Stimulated activated CD8-positive, alpha-beta memory T cell treated with anti-CD3 and anti-CD28 coated beads, Interleukin-2, amount 100 ng/mL, for 1 hour (primary cell): ENCODE data around the gene DNPH1.

ENCODE experiments used
- DNase-seq, 2 donors: peaks; one replicate each; pipeline ENCODE4 v3.0.0-alpha.2; 2020; ENCODE audit warnings: low read depth in 2 of 2

The DNPH1 gene

GRCh38 chr6:43263314-43264178 lies 34.3 kb upstream of the DNPH1 start:
- DNase-seq, result peak; percentile 48 to 61

GRCh38 chr6:43262780-43263313 lies 33.6 kb upstream of the DNPH1 start:
- no peak for DNase-seq

- DNase-seq, result no peak
Observed at GRCh38 chr6:43262000-43262779, 32.9 kb upstream of the DNPH1 start.

- no peak for DNase-seq
Observed at GRCh38 chr6:43261198-43261597, 31.9 kb upstream of the DNPH1 start.

- DNase-seq, result no peak
Observed at GRCh38 chr6:43260791-43261190, 31.5 kb upstream of the DNPH1 start.

GRCh38 chr6:43258807-43259686 lies 29.8 kb upstream of the DNPH1 start:
- no peak for DNase-seq

GRCh38 chr6:43258180-43258579 lies 28.9 kb upstream of the DNPH1 start:
- DNase-seq, result no peak

GRCh38 chr6:43257367-43258145 lies 28.3 kb upstream of the DNPH1 start:
- DNase-seq, result no peak

- DNase-seq, result no peak
Observed at GRCh38 chr6:43256670-43257366, 27.5 kb upstream of the DNPH1 start.

GRCh38 chr6:43255408-43256054 lies 26.2 kb upstream of the DNPH1 start:
- DNase-seq, result no peak

GRCh38 chr6:43254846-43255245 lies 25.6 kb upstream of the DNPH1 start:
- DNase-seq, result no peak

GRCh38 chr6:43254138-43254817 lies 25.0 kb upstream of the DNPH1 start:
- DNase-seq, result no peak

GRCh38 chr6:43253401-43253800 lies 24.1 kb upstream of the DNPH1 start:
- no peak for DNase-seq

- no peak for DNase-seq
Observed at GRCh38 chr6:43250992-43251373, 21.7 kb upstream of the DNPH1 start.

GRCh38 chr6:43248791-43249190 lies 19.5 kb upstream of the DNPH1 start:
- DNase-seq, result no peak

GRCh38 chr6:43248101-43248500 lies 18.8 kb upstream of the DNPH1 start:
- DNase-seq, result no peak

- peak; percentile 47 to 65 for DNase-seq
Observed at GRCh38 chr6:43247114-43247999, 18.1 kb upstream of the DNPH1 start.
